Hindlimb muscle (tissue), 1 donor: ENCODE data around the gene PHF20. TPM values are rescaled to one million over a fixed set of nuclear protein-coding genes. Genes with fewer than 3 reads are reported as not detected.
"Not testable (repeated sequence)": the region's sequence is repeated elsewhere in the genome, so short reads cannot be mapped to it uniquely, and the experiment has no call there.

Experiments used
- DNase-seq: peaks from one replicate; pipeline ENCODE4 v3.0.0-alpha.2; 2013
- polyA plus RNA-seq: library from polyadenylated mRNA; unstranded; fragments of 120-200 nt; gene quantifications from one replicate; pipeline ENCODE4 v1.2.1, GENCODE V29; 2013; ENCODE audit not compliant: insufficient read length

The PHF20 gene
- polyA plus RNA-seq, 1 donor, result 29.4 TPM

- DNase-seq, result no peak
These were observed 207.7 kb downstream of the PHF20 start for GRCh38 chr20:35979544-35979943.

- DNase-seq, result no peak
These were observed 210.2 kb downstream of the PHF20 start for GRCh38 chr20:35981969-35982368.

- no peak for DNase-seq
These were observed 212.6 kb downstream of the PHF20 start for GRCh38 chr20:35984382-35984781.

- no peak for DNase-seq
These were observed 214.0 kb downstream of the PHF20 start for GRCh38 chr20:35985806-35986205.

DNA sequence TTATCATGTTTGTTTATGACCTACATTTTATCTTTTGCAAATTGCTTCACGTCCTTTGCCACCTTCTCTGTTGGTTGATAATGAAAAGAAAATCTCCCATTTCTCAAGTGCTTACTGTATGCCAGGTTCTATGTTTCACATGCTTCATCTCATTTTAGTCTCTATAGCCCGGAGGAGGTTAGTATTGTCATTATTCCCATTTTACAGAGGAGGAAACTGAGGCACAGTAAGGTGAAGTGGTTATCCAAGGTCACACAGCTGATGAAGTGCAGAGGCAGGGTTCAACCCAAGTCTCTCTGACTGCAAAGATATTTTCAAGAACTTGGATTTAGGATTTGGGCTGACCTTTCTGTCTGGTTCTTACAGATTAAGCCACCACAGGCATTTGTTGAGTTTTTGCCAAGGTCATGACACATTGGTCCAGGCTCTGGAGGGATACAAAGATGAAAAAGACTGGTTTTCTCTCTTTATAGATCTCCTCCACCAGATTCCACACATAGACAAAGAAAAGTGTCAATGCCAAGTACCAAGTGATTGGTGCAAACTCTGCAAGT lies 217.2 kb downstream of the PHF20 start:
- no peak for DNase-seq

- peak; percentile 29 for DNase-seq
These were observed 219.4 kb downstream of the PHF20 start for GRCh38 chr20:35991142-35991771.

- peak; percentile 72 for DNase-seq
These were observed 221.0 kb downstream of the PHF20 start for GRCh38 chr20:35992713-35993335.

DNA sequence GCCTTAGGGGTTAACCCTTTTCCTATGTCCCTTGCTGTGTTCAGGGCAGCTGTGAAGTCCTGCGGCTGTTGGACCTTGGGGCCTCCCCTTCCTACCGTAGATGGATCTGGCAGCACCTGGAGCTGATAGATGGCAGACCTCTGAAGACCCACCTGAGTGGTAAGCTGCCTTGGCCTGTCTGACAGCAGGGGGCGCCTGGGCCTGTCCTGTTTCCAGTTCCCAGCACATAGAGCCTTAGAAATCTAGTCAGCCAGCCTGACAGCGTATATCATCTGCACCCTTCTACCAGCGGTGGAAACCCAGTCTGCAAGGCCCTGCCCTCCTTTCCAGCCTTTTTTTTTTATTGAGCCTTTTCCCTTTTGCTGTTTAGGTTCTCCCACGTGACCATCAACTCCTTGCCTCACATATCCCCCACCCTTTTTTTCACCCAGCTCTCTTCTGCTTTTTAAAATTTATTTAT lies 223.2 kb downstream of the PHF20 start:
- DNase-seq, result peak; percentile 78

DNA sequence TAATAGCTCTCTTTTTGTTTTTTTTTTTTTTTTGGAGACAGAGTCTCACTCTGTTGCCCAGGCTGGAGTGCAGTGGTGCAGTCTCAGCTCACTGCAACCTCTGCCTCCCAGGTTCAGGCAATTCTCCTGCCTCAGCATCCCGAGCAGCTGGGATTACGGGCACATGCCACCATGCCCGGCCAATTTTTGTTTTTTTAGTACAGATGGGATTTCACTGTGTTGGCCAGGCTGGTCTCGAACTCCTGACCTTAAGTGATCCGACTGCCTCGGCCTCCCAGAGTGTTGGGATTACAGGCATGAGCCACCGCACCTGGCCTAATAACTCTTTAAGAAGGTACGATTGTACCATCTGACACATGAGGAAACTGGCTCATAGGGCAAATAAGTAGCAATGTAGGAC lies 224.7 kb downstream of the PHF20 start:
- DNase-seq, result not testable (repeated sequence)

Other genes starting within 250 kb of the PHF20 start
- not detected for gene C20orf173, start 242.4 kb upstream of the PHF20 start, polyA plus RNA-seq
- 218 TPM for gene ERGIC3, start 229.9 kb upstream of the PHF20 start, polyA plus RNA-seq
- gene SPAG4, start 156.2 kb upstream of the PHF20 start, polyA plus RNA-seq, result 3.7 TPM
- gene CPNE1, start 107.1 kb upstream of the PHF20 start, polyA plus RNA-seq, result 144 TPM
- gene RBM12, start 107.1 kb upstream of the PHF20 start, polyA plus RNA-seq, result 49.3 TPM
- 16.1 TPM for gene NFS1, start 72.7 kb upstream of the PHF20 start, polyA plus RNA-seq
- gene ROMO1, start 72.6 kb upstream of the PHF20 start, polyA plus RNA-seq, result 76.7 TPM
- gene RBM39, start 29.8 kb upstream of the PHF20 start, polyA plus RNA-seq, result 282 TPM
- 35.5 TPM for gene SCAND1, start 182.5 kb downstream of the PHF20 start, polyA plus RNA-seq
- gene CNBD2, start 196.6 kb downstream of the PHF20 start, polyA plus RNA-seq, result 0.19 TPM